SJSA1 (cell line): ENCODE measurements around the gene GABPB2. TPM values are rescaled to one million over a fixed set of nuclear protein-coding genes. Genes with fewer than 3 reads are reported as not detected.
A peak's percentile ranks its signal among the peaks of the same experiment; 100 is the strongest.

Source experiments
- DNase-seq, 2 experiments: peaks; one replicate each; pipeline ENCODE4 v3.0.0-alpha.2; 2015 to 2020; ENCODE audit warnings: low spot score in 2 of 2, low read depth in 1 of 2
- H3K27ac ChIP-seq: fragments of 250-450 bp; sonication (Bioruptor Pico); 2 replicates; pipeline ENCODE4 v1.5.1; 2020; ENCODE audit warnings: mild to moderate bottlenecking, moderate library complexity
- H3K27me3 ChIP-seq: fragments of 250-450 bp; sonication (Bioruptor Pico); replicated peaks from 2 replicates; pipeline ENCODE4 v1.5.1; 2020; ENCODE audit warnings: mild to moderate bottlenecking, moderate library complexity
- H3K36me3 ChIP-seq: fragments of 250-450 bp; sonication (Bioruptor Pico); 2 replicates; pipeline ENCODE4 v1.5.1; 2020; ENCODE audit warnings: mild to moderate bottlenecking
- H3K4me1 ChIP-seq: fragments of 250-450 bp; sonication (Bioruptor Pico); replicated peaks from 2 replicates; pipeline ENCODE4 v1.6.1; 2021; ENCODE audit warnings: mild to moderate bottlenecking
- H3K4me3 ChIP-seq: fragments of 250-450 bp; sonication (Bioruptor Pico); 2 replicates; pipeline ENCODE4 v1.5.1; 2020; ENCODE audit warnings: mild to moderate bottlenecking
- H3K9me3 ChIP-seq: fragments of 250-450 bp; sonication (Bioruptor Pico); replicated peaks from 2 replicates; pipeline ENCODE4 v1.5.1; 2020; ENCODE audit warnings: mild to moderate bottlenecking
- total RNA-seq: library from RNA; depleted of rRNA; stranded (reverse); fragments of >200 nt; shearing (Covaris generic); gene quantifications from 2 replicates; pipeline ENCODE4 v1.2.3, GENCODE V29; 2014; rRNA removed

The GABPB2 gene
- total RNA-seq: 9.3 and 11.7 TPM in 2 replicates

DNA sequence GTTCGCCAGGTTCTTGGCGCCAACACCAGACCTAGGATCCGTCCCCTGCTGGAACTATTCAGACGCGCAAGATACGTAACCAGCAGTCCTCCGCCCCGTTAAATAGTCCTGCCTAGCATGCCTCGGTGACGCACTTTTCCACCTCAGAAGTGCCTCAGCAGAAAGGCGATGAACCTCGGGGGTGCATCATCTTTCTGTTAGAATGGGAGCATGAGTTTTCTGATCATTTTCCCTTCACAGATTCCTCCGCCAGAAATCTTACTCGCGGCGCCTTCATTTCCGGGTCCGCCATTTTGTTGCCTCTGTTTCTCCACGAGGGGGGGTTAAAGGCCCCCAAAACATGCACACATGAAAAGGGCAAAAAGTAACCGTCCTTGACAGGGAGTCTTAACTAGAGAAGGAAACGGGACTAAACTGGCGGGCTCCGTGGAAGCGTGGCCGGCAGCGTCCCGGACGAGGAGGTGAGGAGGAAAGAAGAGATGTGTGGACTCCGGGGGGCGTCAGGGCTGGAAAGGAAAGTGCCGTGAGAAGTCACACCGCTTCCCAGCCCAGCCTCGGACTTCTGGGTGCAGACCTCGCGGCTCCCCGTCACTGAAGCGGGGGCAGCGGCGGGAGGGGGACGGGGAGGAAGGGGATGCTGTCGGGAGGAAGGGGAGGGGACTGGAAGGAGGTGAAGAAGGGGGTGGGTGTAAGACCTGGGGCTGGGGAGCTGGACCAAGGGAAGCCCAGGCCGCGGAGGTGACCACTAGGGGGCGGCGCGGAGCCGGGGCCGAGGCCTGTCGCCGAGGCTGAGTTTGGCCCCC is at the start of gene GABPB2:
TSS of gene GABPB2 (plus strand) at position 288 of the 803 bp plus-strand sequence. CDS start 17,429 bp downstream, outside the sequence.
- H3K36me3 ChIP-seq: peaks cover 9% of the 10 kb centered on the region
- H3K4me3 ChIP-seq: peak within 1 kb of the TSS; percentile 51
- H3K4me1 ChIP-seq: peaks cover 5% of the 10 kb centered on the region
- H3K27ac ChIP-seq: peak within 1 kb of the TSS; percentile 96
- no peaks in the 10 kb centered on the region for H3K9me3 ChIP-seq
- DNase-seq: peak; percentile 92 to 97
- no peaks in the 10 kb centered on the region for H3K27me3 ChIP-seq

DNA sequence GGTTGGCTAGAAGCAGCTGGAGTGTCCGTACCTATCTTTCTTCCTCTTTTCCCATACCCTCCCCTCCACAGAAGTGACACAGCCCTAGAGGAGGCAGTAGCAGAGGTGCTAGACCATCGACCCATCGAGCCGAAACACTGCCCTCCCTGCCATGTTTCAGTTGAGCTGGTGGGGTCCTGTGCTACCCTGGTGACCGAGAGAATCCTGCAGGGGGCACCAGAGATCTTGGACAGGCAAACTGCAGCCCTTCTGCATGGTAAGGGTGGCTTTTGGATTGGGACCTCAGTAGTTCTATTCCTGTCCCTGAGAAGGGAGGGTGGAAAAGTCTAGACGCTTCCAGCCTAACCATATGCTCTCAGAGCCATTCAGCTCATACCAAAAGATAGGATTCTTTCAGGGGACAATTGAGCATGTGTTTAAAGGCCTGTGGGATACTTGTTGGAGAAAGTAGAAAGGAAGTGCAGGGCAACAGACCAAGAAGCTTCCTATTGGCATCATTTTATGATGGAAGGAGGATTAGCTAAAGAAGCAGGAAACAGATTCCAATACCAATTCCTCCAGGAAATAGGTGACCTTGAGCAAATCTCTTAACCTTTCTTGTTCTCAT is 45.9 kb upstream of the GABPB2 start:
- DNase-seq: peak; percentile 44 to 74
- H3K27ac ChIP-seq: no peak overlapping the region
- no peaks in the 10 kb centered on the region for H3K9me3 ChIP-seq
- peaks cover 22% of the 10 kb centered on the region for H3K36me3 ChIP-seq
- H3K4me3 ChIP-seq: no peak overlapping the region
- H3K4me1 ChIP-seq: no peaks in the 10 kb centered on the region
- H3K27me3 ChIP-seq: no peaks in the 10 kb centered on the region

DNA sequence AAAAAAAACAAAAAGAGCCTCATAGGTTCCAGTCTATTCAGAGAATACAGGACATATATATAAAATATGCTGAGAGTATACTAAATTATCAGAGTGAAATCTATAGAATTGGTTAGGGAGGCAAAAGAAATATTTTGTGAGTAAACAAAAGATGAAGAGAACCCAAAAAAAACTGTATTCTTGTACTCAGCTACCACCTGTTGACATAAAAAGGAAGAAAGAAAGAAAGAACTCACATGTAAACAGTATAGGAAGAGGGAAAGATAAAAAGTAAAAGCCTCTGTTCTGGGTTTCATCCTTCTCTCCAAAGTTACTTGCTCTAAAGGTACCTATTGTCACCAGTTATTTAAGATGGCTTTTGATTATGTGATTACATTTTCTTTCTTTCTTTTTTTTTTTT is 44.1 kb upstream of the GABPB2 start:
- Histone ChIP-seq H3K27me3 (no peaks in the 10 kb centered on the region), H3K36me3 (peaks cover 28% of the 10 kb centered on the region), H3K4me1 (no peaks in the 10 kb centered on the region), H3K27ac (no peak overlapping the region), H3K9me3 (no peaks in the 10 kb centered on the region), H3K4me3 (no peak overlapping the region)
- no peak for DNase-seq

DNA sequence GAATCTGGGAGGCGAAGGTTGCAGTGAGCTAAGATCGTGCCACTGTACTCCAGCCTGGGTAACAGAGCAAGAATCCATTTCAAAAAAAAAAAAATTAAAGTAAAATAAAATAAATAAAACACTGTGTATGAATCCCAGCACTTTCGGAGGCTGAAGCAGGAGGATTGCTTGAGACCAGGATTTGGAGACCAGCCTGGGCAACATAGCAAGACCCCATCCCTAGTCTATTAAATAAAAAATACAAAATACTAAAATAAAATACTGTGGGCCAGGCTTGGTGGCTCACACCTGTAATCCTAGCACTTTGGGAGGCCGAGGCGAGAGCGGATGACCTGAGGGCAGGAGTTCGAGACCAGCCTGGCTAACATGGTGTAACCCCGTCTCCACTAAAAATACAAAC is 38.4 kb upstream of the GABPB2 start:
- H3K27ac ChIP-seq: no peak overlapping the region
- H3K4me1 ChIP-seq: no peaks in the 10 kb centered on the region
- H3K9me3 ChIP-seq: no peaks in the 10 kb centered on the region

DNA sequence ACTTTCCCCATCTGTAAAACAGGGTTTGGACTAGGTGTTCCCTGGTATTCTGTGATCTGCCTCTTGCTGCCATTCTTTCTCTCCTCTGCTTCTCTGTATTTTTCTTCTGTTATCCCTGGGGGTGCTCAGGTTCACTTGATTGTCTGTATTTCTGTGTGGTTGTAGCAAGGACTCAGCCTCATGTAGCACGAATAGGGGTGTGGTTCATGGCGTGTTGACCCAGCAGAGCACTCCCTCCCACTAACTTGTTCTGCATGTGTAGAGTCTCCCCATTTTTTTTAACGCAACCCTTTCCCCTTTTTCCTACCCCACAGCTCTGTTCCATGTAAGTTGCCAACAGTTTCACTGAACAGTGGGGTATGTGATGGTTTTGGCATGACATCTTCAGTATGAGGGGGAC is 35.4 kb upstream of the GABPB2 start:
- no peaks in the 10 kb centered on the region for H3K4me1 ChIP-seq
- H3K27me3 ChIP-seq: no peaks in the 10 kb centered on the region
- no peak overlapping the region for H3K4me3 ChIP-seq
- no peak overlapping the region for H3K27ac ChIP-seq
- DNase-seq: no peak
- H3K9me3 ChIP-seq: no peaks in the 10 kb centered on the region
- peaks cover 27% of the 10 kb centered on the region for H3K36me3 ChIP-seq

More for the DNA sequence above, 38.4 kb upstream of the GABPB2 start:
- Histone ChIP-seq H3K36me3 (peaks cover 36% of the 10 kb centered on the region), H3K4me3 (no peak overlapping the region), H3K27me3 (no peaks in the 10 kb centered on the region)
- no peak for DNase-seq

DNA sequence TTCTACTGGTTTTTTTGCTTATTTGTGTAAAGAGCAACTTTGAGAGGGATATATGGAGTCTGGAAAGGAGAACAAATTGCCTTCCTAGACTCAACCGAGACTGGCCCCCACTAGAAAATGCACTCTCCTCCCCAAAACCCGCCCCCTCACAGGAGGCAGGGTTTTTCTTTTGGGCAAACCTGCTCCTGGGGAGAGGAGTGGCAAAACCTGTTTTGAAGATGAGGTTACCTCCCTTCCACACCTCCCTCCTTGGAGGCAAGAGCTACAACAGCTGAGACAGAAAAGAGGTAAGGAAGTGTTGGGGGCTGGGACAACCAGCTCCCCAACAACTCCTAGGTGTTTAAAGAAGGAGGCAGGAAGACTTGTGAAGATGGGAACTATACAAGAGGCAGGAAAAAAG is 34.2 kb upstream of the GABPB2 start, which contains the start of gene BNIPL:
TSS of gene BNIPL (plus strand) at position 231 of the 400 bp plus-strand sequence. CDS start at position 371, 140 bp downstream.
- H3K9me3 ChIP-seq: no peaks in the 10 kb centered on the region
- no peaks in the 10 kb centered on the region for H3K27me3 ChIP-seq
- DNase-seq: no peak
- H3K27ac ChIP-seq: no peak within 1 kb of the TSS
- H3K36me3 ChIP-seq: peaks cover 21% of the 10 kb centered on the region
- H3K4me1 ChIP-seq: no peaks in the 10 kb centered on the region
- no peak within 1 kb of the TSS for H3K4me3 ChIP-seq

DNA sequence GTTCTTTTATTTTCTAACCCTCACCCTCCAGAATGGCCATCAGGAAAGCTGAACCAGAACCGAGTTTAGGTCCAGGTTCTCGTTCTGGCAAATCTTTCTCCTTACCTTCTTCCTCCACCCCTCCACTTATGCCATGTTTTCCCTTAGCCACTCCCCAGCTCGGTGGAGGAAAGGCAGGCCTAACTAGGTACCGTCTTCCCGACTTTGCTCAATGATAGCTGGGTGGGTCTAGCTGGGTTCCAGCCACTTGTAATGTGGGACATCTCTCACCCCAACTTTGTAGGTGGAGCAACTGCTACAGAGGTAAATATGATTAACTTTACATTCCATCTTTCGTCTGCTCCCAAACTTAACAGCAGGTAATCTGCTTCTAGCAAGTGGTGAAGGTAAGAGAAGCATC is 33.5 kb upstream of the GABPB2 start:
- Histone ChIP-seq H3K36me3 (peaks cover 14% of the 10 kb centered on the region), H3K4me1 (no peaks in the 10 kb centered on the region), H3K27me3 (no peaks in the 10 kb centered on the region), H3K27ac (no peak overlapping the region), H3K4me3 (no peak overlapping the region), H3K9me3 (no peaks in the 10 kb centered on the region)
- DNase-seq: no peak

DNA sequence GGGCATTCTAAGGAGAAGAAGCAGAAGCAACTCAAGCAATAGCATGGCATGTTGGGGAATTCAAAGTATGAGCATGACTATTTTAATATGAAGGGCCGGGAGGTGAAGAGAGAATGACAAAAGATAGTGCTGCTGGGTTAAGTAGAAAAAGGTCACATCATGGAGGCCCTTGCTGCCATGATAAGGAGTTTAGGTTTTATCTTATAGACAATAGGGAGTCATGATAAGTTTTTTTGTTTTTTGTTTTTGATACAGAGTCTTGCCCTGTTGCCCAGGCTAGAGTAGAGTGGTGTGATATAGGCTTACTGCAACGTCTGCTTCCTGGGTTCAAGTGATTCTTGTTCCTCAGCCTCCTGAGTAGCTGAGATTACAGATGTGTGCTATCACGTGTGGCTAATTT is 31.0 kb upstream of the GABPB2 start:
- no peaks in the 10 kb centered on the region for H3K4me1 ChIP-seq
- DNase-seq: no peak
- peaks cover 9% of the 10 kb centered on the region for H3K36me3 ChIP-seq
- no peaks in the 10 kb centered on the region for H3K27me3 ChIP-seq
- H3K27ac ChIP-seq: no peak overlapping the region
- no peak overlapping the region for H3K4me3 ChIP-seq
- no peaks in the 10 kb centered on the region for H3K9me3 ChIP-seq

DNA sequence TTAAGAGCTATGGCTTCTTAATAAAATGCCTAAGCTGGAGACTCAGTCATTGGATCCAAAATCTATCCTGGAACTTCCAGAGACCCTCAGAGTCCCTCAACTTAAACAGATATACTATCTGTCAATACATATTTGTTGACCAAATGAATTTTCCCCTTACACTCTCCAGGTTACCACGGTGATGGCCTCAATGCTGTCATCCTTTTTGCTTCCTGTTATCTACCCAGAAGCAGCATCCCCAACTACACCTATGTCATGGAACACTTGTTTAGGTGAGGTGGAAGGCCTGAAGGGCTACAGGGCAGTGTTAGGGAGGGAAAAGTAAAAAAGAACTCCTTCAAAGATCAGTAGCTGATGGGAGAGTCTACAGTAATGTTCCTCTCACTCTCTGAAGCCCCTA is 27.4 kb upstream of the GABPB2 start:
- no peak for DNase-seq
- Histone ChIP-seq H3K27me3 (no peaks in the 10 kb centered on the region), H3K4me1 (peaks cover 12% of the 10 kb centered on the region), H3K27ac (no peak overlapping the region), H3K4me3 (no peak overlapping the region), H3K9me3 (no peaks in the 10 kb centered on the region), H3K36me3 (no peaks in the 10 kb centered on the region; the same call in 1 of the 2 replicates)

DNA sequence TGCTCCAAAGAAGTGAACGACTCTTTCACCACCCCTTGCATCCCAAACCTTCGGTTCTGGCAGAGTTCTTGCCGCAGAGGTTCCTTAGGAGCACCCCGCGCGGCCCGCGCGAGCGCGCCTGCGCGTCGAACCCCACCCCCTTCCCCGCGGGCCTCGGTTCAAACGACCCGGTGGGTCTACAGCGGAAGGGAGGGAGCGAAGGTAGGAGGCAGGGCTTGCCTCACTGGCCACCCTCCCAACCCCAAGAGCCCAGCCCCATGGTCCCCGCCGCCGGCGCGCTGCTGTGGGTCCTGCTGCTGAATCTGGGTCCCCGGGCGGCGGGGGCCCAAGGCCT is 23.0 kb upstream of the GABPB2 start, which contains the start of gene C1orf56:
TSS of gene C1orf56 (plus strand) at position 161 of the 334 bp plus-strand sequence. CDS start at position 258, 97 bp downstream.
- no peaks in the 10 kb centered on the region for H3K9me3 ChIP-seq
- peaks cover 19% of the 10 kb centered on the region for H3K4me1 ChIP-seq
- H3K36me3 ChIP-seq: peaks cover 27% of the 10 kb centered on the region
- no peaks in the 10 kb centered on the region for H3K27me3 ChIP-seq
- peak within 1 kb of the TSS; percentile 27 for H3K27ac ChIP-seq
- H3K4me3 ChIP-seq: peak within 1 kb of the TSS; percentile 54
- peak; percentile 70 to 77 for DNase-seq

DNA sequence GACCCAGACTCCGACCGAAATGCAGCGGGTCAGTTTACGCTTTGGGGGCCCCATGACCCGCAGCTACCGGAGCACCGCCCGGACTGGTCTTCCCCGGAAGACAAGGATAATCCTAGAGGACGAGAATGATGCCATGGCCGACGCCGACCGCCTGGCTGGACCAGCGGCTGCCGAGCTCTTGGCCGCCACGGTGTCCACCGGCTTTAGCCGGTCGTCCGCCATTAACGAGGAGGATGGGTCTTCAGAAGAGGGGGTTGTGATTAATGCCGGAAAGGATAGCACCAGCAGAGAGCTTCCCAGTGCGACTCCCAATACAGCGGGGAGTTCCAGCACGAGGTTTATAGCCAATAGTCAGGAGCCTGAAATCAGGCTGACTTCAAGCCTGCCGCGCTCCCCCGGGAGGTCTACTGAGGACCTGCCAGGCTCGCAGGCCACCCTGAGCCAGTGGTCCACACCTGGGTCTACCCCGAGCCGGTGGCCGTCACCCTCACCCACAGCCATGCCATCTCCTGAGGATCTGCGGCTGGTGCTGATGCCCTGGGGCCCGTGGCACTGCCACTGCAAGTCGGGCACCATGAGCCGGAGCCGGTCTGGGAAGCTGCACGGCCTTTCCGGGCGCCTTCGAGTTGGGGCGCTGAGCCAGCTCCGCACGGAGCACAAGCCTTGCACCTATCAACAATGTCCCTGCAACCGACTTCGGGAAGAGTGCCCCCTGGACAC is 22.5 kb upstream of the GABPB2 start:
- H3K27ac ChIP-seq: peak overlapping the region; percentile 27
- H3K4me3 ChIP-seq: peak overlapping the region; percentile 54
- H3K36me3 ChIP-seq: peaks cover 32% of the 10 kb centered on the region
- no peaks in the 10 kb centered on the region for H3K9me3 ChIP-seq
- peak; percentile 71 to 73 for DNase-seq
- H3K4me1 ChIP-seq: peaks cover 19% of the 10 kb centered on the region
- no peaks in the 10 kb centered on the region for H3K27me3 ChIP-seq

DNA sequence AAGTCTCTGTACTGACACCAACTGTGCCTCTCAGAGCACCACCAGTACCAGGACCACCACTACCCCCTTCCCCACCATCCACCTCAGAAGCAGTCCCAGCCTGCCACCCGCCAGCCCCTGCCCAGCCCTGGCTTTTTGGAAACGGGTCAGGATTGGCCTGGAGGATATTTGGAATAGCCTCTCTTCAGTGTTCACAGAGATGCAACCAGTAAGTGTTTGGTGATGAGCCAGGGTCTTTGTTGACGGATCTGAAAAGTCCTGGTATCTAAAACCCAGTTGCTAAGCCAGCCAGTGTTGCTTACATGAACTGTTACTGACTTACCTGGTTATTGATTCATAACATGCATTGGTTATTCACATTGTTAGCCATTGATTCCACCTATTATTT is 21.9 kb upstream of the GABPB2 start:
- Histone ChIP-seq H3K27ac (no peak overlapping the region), H3K9me3 (no peaks in the 10 kb centered on the region), H3K36me3 (peaks cover 38% of the 10 kb centered on the region), H3K4me3 (peak overlapping the region; percentile 54), H3K27me3 (no peaks in the 10 kb centered on the region), H3K4me1 (peaks cover 19% of the 10 kb centered on the region)
- DNase-seq: no peak

DNA sequence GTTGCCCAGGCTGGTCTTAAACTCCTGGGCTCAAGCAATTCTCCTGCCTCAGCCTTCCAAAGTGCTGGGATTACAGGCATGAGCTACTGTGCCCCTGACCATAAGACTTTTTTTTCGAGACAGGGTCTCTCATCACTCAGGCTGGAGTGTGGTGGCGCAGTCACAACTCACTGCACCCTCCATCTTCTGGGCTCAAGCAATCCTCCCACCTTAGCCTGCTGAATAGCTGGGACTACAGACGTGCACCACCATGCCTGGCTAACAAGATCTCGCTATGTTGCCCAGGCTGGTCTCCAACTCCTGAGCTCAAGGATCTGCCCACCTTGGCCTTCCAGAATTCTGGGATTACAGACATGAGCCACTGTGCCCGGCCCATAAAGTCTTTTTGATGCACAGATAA is 21.1 kb upstream of the GABPB2 start:
- no peaks in the 10 kb centered on the region for H3K9me3 ChIP-seq
- DNase-seq: no peak
- peaks cover 19% of the 10 kb centered on the region for H3K4me1 ChIP-seq
- H3K4me3 ChIP-seq: no peak overlapping the region
- no peaks in the 10 kb centered on the region for H3K27me3 ChIP-seq
- no peak overlapping the region for H3K27ac ChIP-seq
- peaks cover 46% of the 10 kb centered on the region for H3K36me3 ChIP-seq
